Esophagus muscularis mucosa (tissue), 4 donors: ENCODE results near the gene MCM6.

Source experiments
- EP300 ChIP-seq: sonication (generic); formaldehyde crosslinking; IDR thresholded peaks from one replicate; pipeline ENCODE4 v1.6.1; 2017; ENCODE audit warnings: antibody characterized with exemption
- POLR2A ChIP-seq: fragments of 450-650 bp; IDR thresholded peaks from one replicate; pipeline ENCODE4 v1.6.1; 2017; ENCODE audit warnings: antibody characterized with exemption, moderate library complexity, mild to moderate bottlenecking, low read depth
- POLR2AphosphoS5 ChIP-seq, 2 donors: sonication (generic); formaldehyde crosslinking; IDR thresholded peaks; one replicate each; pipeline ENCODE4 v1.6.1; 2017; ENCODE audit warnings: antibody characterized with exemption in 2 of 2
- TF ChIP-seq, protein P1 (sequence below), 3 experiments: fragments of 200-600 bp in 2 of 3; fragments of 450-650 bp in 1 of 3; sonication (generic) in 2 of 3; IDR thresholded peaks; one replicate each; pipeline ENCODE4 v1.5.1; 2017 to 2019; ENCODE audit warnings: antibody characterized with exemption in 3 of 3, mild to moderate bottlenecking in 2 of 3, moderate library complexity in 1 of 3

DNA sequence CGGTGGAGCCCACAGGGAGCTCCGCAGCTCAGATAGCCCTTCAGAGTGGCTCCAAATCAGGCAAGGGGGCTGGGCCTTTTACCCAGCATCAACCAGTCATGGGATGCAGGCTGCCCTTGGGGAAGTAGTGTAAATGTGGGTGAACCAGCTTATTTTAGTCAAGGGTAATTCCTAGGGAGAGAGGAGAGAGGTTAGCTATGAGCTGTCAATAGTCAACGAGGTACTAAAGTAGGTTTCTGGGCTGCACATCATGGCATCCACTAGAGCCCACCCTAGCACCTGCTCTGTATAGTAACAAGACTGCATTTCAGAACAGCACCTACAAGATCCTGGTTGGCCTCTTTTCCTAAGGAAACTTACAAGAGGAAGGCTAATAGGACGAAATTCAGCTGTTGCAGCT is 9.5 kb upstream of the MCM6 start:
- TF ChIP-seq, protein P1, sequence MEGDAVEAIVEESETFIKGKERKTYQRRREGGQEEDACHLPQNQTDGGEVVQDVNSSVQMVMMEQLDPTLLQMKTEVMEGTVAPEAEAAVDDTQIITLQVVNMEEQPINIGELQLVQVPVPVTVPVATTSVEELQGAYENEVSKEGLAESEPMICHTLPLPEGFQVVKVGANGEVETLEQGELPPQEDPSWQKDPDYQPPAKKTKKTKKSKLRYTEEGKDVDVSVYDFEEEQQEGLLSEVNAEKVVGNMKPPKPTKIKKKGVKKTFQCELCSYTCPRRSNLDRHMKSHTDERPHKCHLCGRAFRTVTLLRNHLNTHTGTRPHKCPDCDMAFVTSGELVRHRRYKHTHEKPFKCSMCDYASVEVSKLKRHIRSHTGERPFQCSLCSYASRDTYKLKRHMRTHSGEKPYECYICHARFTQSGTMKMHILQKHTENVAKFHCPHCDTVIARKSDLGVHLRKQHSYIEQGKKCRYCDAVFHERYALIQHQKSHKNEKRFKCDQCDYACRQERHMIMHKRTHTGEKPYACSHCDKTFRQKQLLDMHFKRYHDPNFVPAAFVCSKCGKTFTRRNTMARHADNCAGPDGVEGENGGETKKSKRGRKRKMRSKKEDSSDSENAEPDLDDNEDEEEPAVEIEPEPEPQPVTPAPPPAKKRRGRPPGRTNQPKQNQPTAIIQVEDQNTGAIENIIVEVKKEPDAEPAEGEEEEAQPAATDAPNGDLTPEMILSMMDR (IDR thresholded peaks at IDR 0.05): no peak
- TF ChIP-seq POLR2AphosphoS5 (IDR thresholded peaks at IDR 0.05) (no peak), POLR2A (no peak), EP300 (no peak)
